NB4 (cell line): ENCODE data around the gene CLVS2.

Experiments
- DNase-seq: peaks from one replicate; pipeline ENCODE4 v3.0.0; 2010; ENCODE audit warnings: low read depth
- H3K4me3 ChIP-seq: one replicate; pipeline ENCODE4 v1.5.1; 2011; ENCODE audit warnings: mild to moderate bottlenecking, low read depth, low read length, moderate library complexity
- CTCF ChIP-seq: IDR thresholded peaks from one replicate; pipeline ENCODE4 v1.5.1; 2012; ENCODE audit warnings: low read depth, low read length
- MAX ChIP-seq: IDR thresholded peaks from 2 replicates; pipeline ENCODE4 v1.6.1; 2011; ENCODE audit warnings: low read depth, low read length
- MYC ChIP-seq: IDR thresholded peaks from 2 replicates; pipeline ENCODE4 v1.6.1; 2011; ENCODE audit warnings: low read depth, low read length
- POLR2A ChIP-seq: IDR thresholded peaks from 2 replicates; pipeline ENCODE4 v1.6.1; 2011; ENCODE audit warnings: mild to moderate bottlenecking; ENCODE audit not compliant: insufficient read length; ENCODE audit errors: extremely low read depth

The CLVS2 gene

GRCh38 chr6:123094795-123095194 lies 98.8 kb downstream of the CLVS2 start:
- no peak for DNase-seq
- no peak overlapping the region for H3K4me3 ChIP-seq
- TF ChIP-seq MYC (no peak), CTCF (no peak), MAX (no peak), POLR2A (no peak)

GRCh38 chr6:123105561-123105960 lies 109.5 kb downstream of the CLVS2 start:
- TF ChIP-seq MYC (no peak), POLR2A (no peak), CTCF (no peak), MAX (no peak)
- no peak for DNase-seq
- H3K4me3 ChIP-seq, result no peak overlapping the region

GRCh38 chr6:123116370-123116769 lies 120.3 kb downstream of the CLVS2 start:
- no peak for TF ChIP-seq MYC
- no peak for TF ChIP-seq CTCF
- no peak overlapping the region for H3K4me3 ChIP-seq
- DNase-seq, result no peak

GRCh38 chr6:123117145-123117908 lies 121.3 kb downstream of the CLVS2 start:
- no peak for DNase-seq
- H3K4me3 ChIP-seq, result no peak overlapping the region
- TF ChIP-seq MYC (no peak), MAX (no peak), CTCF (no peak), POLR2A (no peak)

- H3K4me3 ChIP-seq, result no peak overlapping the region
- DNase-seq, result no peak
- TF ChIP-seq POLR2A, result no peak
- no peak for TF ChIP-seq MYC
- no peak for TF ChIP-seq CTCF
- no peak for TF ChIP-seq MAX
Measured at GRCh38 chr6:123118811-123119210, 122.8 kb downstream of the CLVS2 start.
